ENCODE data around the gene UROC1.

DNA sequence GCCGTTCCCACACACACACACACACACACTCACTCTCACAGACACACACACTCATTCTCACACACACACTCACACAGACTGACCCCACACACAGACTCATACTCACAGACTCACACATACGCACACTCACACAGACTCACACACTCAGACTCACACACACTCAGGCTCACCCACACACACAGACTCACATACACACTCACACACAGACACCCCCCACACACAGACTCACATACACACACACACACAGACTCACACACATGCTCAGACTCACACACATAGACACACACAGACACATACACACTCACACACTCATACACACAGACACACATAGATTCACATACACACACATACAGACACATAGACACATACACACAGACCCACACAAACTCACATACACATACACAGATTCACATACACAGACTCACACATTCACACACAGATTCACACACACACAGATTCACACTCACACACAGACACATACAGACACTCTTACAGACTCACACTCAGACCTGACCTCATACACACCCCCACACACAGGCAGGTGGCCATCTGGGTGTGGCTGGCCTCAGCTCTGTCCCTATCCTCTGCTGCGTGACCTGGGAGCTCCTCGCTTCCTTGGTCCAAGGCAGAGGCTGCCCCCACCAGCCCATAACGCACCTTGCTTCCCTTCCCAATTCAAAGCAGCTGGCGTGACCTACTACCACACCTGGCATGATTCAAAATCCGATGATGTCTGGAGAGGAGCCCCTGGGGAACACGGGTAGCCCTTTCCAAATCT lies 39.3 kb upstream of the UROC1 start:
- TF ChIP-seq CTCF (IDR thresholded peaks at IDR 0.05 in 2 of 3, conservative IDR thresholded peaks at IDR 0.05 in 1 of 3; ENCODE audit: borderline replicate concordance in 1 of 3, insufficient read depth in 1 of 3, low read depth in 2 of 3, low read length in 2 of 3) (no peak), EZH2 (IDR thresholded peaks at IDR 0.05) (no peak), ATF3 (IDR thresholded peaks at IDR 0.05) (no peak), SIN3A (IDR thresholded peaks at IDR 0.05; ENCODE audit: low read depth) (no peak), RAD21 (IDR thresholded peaks at IDR 0.05; ENCODE audit: low read depth) (no peak), EZH2phosphoT487 (IDR thresholded peaks at IDR 0.05; ENCODE audit: borderline replicate concordance) (no peak), MAX (IDR thresholded peaks at IDR 0.05) (no peak), SP1 (IDR thresholded peaks at IDR 0.05; ENCODE audit: low read depth) (no peak), POLR2A (IDR thresholded peaks at IDR 0.05; ENCODE audit: borderline replicate concordance, extremely low read depth, insufficient read depth, insufficient read length) (no peak), POLR2AphosphoS5 (IDR thresholded peaks at IDR 0.05; ENCODE audit: low read depth, low read length) (no peak)

All from HCT116 (cell line).